PC-9 (cell line): ENCODE results near the gene C20orf202.

Experiments used
- EZH2 ChIP-seq: fragments of 200-600 bp; sonication (generic); IDR thresholded peaks from 2 replicates; pipeline ENCODE4 v1.8.0; 2017; ENCODE audit warnings: antibody characterized with exemption, low read depth
- TF ChIP-seq, protein P1 (sequence below): fragments of 200-600 bp; sonication (generic); conservative IDR thresholded peaks from 2 replicates; pipeline ENCODE4 v1.6.1; 2017; ENCODE audit warnings: mixed run types, antibody characterized with exemption, mild to moderate bottlenecking, moderate library complexity

DNA sequence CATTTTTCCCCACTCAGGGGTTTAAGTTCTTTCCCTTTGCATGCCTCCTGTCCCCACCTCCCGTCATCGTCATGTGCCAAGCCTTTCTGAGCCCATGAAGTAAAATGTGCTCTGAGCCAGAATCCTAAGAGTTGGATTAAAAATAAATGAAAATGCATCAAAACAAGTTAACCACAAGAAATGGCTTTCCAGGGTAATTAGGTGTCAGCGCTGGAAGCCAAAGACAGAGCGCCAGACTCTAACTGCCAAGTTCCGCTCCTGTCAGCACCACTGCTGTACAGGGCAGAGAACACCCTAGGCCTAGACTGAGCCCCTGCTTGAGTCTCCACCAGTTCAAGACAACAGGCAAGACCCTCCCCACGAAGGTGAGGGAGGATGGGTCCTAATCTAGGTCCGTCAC, 5.5 kb upstream of the C20orf202 start:
- TF ChIP-seq, protein P1, sequence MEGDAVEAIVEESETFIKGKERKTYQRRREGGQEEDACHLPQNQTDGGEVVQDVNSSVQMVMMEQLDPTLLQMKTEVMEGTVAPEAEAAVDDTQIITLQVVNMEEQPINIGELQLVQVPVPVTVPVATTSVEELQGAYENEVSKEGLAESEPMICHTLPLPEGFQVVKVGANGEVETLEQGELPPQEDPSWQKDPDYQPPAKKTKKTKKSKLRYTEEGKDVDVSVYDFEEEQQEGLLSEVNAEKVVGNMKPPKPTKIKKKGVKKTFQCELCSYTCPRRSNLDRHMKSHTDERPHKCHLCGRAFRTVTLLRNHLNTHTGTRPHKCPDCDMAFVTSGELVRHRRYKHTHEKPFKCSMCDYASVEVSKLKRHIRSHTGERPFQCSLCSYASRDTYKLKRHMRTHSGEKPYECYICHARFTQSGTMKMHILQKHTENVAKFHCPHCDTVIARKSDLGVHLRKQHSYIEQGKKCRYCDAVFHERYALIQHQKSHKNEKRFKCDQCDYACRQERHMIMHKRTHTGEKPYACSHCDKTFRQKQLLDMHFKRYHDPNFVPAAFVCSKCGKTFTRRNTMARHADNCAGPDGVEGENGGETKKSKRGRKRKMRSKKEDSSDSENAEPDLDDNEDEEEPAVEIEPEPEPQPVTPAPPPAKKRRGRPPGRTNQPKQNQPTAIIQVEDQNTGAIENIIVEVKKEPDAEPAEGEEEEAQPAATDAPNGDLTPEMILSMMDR = no peak
- no peak for TF ChIP-seq EZH2
